Measurements from ENCODE around the gene AADACL4.
"Not testable (repeated sequence)": the region's sequence is repeated elsewhere in the genome, so short reads cannot be mapped to it uniquely, and the experiment has no call there.

AADACL4 gene

GRCh38 chr1:12676122-12676521 lies 32.2 kb downstream of the AADACL4 start:
- H3K27me3 Mint-ChIP-seq, result peaks cover 36 to 54% of the 10 kb centered on the region in 2 donors
- H3K27ac Mint-ChIP-seq; DNase-seq; H3K36me3 Mint-ChIP-seq; H3K4me1 Mint-ChIP-seq; ATAC-seq (replicated peaks); H3K9me3 Mint-ChIP-seq; H3K4me3 Mint-ChIP-seq: not testable (repeated sequence)

GRCh38 chr1:12677565-12677964 lies 33.7 kb downstream of the AADACL4 start:
- peaks cover 22 to 41% of the 10 kb centered on the region in 2 donors for H3K27me3 Mint-ChIP-seq

GRCh38 chr1:12678350-12678749 lies 34.5 kb downstream of the AADACL4 start:
- DNase-seq (no peak), ATAC-seq (replicated peaks) (peak; percentile 34 to 58)
- peaks cover 23 to 44% of the 10 kb centered on the region in 2 donors for H3K27me3 Mint-ChIP-seq
- peaks cover 0 to 6% of the 10 kb centered on the region in 2 donors for H3K9me3 Mint-ChIP-seq
- H3K27ac Mint-ChIP-seq, result no peak overlapping the region
- no peaks in the 10 kb centered on the region for H3K4me1 Mint-ChIP-seq
- no peaks in the 10 kb centered on the region for H3K36me3 Mint-ChIP-seq
- H3K4me3 Mint-ChIP-seq, result no peak overlapping the region

More at GRCh38 chr1:12677565-12677964, 33.7 kb downstream of the AADACL4 start:
- DNase-seq, result no peak
- Mint-ChIP-seq H3K27ac (no peak overlapping the region), H3K4me3 (no peak overlapping the region), H3K9me3 (peaks cover 0 to 6% of the 10 kb centered on the region in 2 donors), H3K36me3 (no peaks in the 10 kb centered on the region), H3K4me1 (no peaks in the 10 kb centered on the region)
- ATAC-seq (replicated peaks), result no peak

DNA sequence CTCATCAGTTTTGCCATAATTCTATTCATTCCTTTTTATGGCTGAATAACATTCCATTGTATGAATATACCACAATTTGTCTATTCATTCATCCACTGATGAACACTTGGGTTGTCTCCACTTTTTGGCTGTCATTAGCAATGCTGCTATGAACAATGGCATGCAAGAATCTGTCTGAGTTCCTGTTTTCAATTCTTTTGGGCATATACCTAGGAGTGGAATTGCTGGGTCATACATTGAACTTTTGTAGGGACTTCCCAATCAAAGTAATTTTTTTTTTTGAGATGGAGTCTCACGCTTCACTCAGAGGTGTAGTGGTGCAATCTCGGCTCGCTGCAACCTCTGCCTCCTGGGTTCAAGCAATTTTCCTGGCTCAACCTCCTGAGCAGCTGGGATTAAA lies 34.9 kb downstream of the AADACL4 start:
- no peaks in the 10 kb centered on the region for H3K4me1 Mint-ChIP-seq
- peaks cover 0 to 6% of the 10 kb centered on the region in 2 donors for H3K9me3 Mint-ChIP-seq
- DNase-seq (no peak), ATAC-seq (replicated peaks) (peak; percentile 57 to 77)
- H3K27me3 Mint-ChIP-seq, result peaks cover 24 to 46% of the 10 kb centered on the region in 2 donors
- H3K36me3 Mint-ChIP-seq, result no peaks in the 10 kb centered on the region
- no peak overlapping the region for H3K4me3 Mint-ChIP-seq
- H3K27ac Mint-ChIP-seq, result no peak overlapping the region

GRCh38 chr1:12690156-12690555 lies 46.3 kb downstream of the AADACL4 start:
- H3K27me3 Mint-ChIP-seq, result peaks cover 6 to 13% of the 10 kb centered on the region in 2 donors
- ATAC-seq (replicated peaks), result no peak
- no peak overlapping the region for H3K27ac Mint-ChIP-seq
- no peak overlapping the region for H3K4me3 Mint-ChIP-seq
- H3K9me3 Mint-ChIP-seq, result no peaks in the 10 kb centered on the region
- no peaks in the 10 kb centered on the region for H3K36me3 Mint-ChIP-seq
- no peak for DNase-seq
- no peaks in the 10 kb centered on the region for H3K4me1 Mint-ChIP-seq

DNA sequence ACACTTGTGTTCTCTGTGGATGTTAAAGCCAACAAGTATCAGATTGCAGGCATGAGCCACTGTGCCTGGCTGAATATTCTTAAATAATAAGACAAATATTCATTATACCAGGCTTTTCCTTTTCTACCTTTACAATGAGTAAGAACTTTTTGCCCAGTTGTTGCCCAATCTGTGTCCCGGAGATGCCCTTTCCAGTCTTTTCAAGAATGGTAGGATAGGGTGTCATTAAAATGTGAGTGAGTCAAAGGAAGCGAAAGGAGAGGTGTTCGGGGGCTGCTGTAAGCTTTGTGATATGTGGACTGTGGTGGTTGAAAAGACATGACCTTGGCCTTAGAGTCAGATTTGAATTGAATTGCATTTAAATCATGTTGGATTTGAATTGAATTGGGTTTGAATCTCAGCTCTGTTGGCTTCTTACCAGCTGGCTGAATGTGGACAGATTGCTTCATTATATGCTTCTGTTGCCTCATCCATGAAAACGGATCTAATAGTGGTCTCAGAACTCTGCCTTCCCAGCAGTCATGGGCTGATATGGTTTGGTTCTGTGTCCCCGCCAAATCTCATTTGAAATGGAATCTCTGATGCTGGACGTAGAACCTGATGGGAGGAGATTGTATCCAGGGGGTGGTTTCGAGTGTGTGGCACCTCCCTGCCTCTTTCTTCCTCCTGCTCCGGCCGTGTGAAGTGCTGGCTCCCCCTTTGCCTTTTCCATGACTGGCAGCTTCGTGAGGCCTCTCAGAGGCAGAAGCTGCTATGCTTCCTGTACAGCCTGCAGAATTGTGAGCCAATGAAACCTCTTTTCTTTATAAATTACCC lies 49.3 kb downstream of the AADACL4 start:
- DNase-seq (no peak), ATAC-seq (replicated peaks) (no peak)
- H3K4me1 Mint-ChIP-seq, result no peaks in the 10 kb centered on the region
- no peak overlapping the region for H3K4me3 Mint-ChIP-seq
- H3K27me3 Mint-ChIP-seq, result peaks cover 4 to 20% of the 10 kb centered on the region in 2 donors
- no peak overlapping the region for H3K27ac Mint-ChIP-seq
- H3K9me3 Mint-ChIP-seq, result no peaks in the 10 kb centered on the region
- no peaks in the 10 kb centered on the region for H3K36me3 Mint-ChIP-seq

DNA sequence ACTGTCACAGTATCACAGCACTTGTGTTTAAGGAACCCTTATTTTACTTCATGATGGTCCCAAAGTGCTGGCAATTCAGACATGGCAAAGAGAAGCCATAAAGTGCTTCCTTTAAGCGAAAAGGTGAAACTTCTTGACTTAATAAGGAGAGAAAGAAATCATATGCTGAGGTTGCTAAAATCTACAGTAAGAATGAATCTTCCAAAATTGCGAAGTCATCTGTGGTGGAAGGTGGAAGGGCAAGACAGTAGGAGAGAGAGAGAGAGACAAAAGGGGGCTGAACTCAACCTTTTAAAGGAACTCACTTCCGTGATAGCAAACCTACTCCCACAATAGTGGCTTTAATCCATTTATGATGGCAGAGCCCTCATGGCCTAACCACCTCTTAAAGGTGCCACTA lies 52.8 kb downstream of the AADACL4 start:
- DNase-seq (no peak), ATAC-seq (replicated peaks) (no peak)
- peaks cover 0 to 1% of the 10 kb centered on the region in 2 donors for H3K9me3 Mint-ChIP-seq
- no peak overlapping the region for H3K4me3 Mint-ChIP-seq
- H3K4me1 Mint-ChIP-seq, result no peaks in the 10 kb centered on the region
- H3K27me3 Mint-ChIP-seq, result peaks cover 20 to 28% of the 10 kb centered on the region in 2 donors
- H3K27ac Mint-ChIP-seq, result no peak overlapping the region
- no peaks in the 10 kb centered on the region for H3K36me3 Mint-ChIP-seq

GRCh38 chr1:12697397-12697796 lies 53.5 kb downstream of the AADACL4 start:
- no peaks in the 10 kb centered on the region for H3K36me3 Mint-ChIP-seq
- no peak overlapping the region for H3K4me3 Mint-ChIP-seq
- peaks cover 20 to 28% of the 10 kb centered on the region in 2 donors for H3K27me3 Mint-ChIP-seq
- no peak overlapping the region for H3K27ac Mint-ChIP-seq
- H3K9me3 Mint-ChIP-seq, result peaks cover 0 to 1% of the 10 kb centered on the region in 2 donors
- H3K4me1 Mint-ChIP-seq, result no peaks in the 10 kb centered on the region
- no peak for DNase-seq
- ATAC-seq (replicated peaks), result no peak

- H3K27me3 Mint-ChIP-seq, result peaks cover 13 to 15% of the 10 kb centered on the region in 2 donors
- H3K4me3 Mint-ChIP-seq, result no peak overlapping the region
- ATAC-seq (replicated peaks), result no peak
- H3K4me1 Mint-ChIP-seq, result no peaks in the 10 kb centered on the region
- H3K9me3 Mint-ChIP-seq, result peaks cover 13 to 19% of the 10 kb centered on the region in 2 donors
- H3K27ac Mint-ChIP-seq, result no peak overlapping the region
- DNase-seq, result no peak
- peaks cover 0 to 3% of the 10 kb centered on the region in 2 donors for H3K36me3 Mint-ChIP-seq
Measured at GRCh38 chr1:12703821-12704451, 60.1 kb downstream of the AADACL4 start.

DNA sequence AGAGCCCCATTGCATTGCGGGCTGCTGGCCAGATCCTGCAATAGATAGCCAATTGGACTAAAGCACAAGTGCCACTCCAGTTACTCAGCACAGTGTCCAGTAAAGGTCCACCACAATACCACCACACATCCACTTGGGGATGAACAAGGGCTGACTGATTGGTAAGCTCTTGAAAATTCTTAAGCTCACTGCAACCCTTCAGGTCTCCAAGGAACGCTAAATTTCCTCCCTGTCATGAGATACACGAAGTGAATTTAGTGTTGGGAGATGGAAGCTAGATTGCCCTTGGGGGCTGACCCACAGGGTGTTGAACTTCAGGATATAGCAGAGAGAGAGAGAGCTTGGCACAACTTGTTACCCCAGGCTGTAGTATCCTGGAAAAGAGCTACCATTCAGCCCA lies 62.2 kb downstream of the AADACL4 start:
- Mint-ChIP-seq H3K4me1 (no peaks in the 10 kb centered on the region), H3K36me3 (peaks cover 0 to 3% of the 10 kb centered on the region in 2 donors), H3K27me3 (peaks cover 0 to 9% of the 10 kb centered on the region in 2 donors), H3K9me3 (peaks cover 11 to 19% of the 10 kb centered on the region in 2 donors), H3K4me3 (no peak overlapping the region), H3K27ac (no peak overlapping the region)
- ATAC-seq (replicated peaks) (no peak), DNase-seq (no peak)

- peaks cover 3 to 9% of the 10 kb centered on the region in 2 donors for H3K9me3 Mint-ChIP-seq
- no peak overlapping the region for H3K27ac Mint-ChIP-seq
- H3K4me3 Mint-ChIP-seq, result no peak overlapping the region
- H3K4me1 Mint-ChIP-seq, result no peaks in the 10 kb centered on the region
- ATAC-seq (replicated peaks) (no peak), DNase-seq (no peak)
- H3K27me3 Mint-ChIP-seq, result peaks cover under 1 to 18% of the 10 kb centered on the region in 2 donors
- H3K36me3 Mint-ChIP-seq, result no peaks in the 10 kb centered on the region
Measured at GRCh38 chr1:12708396-12709090, 64.7 kb downstream of the AADACL4 start.

GRCh38 chr1:12709091-12709491 lies 65.2 kb downstream of the AADACL4 start:
- DNase-seq (no peak), ATAC-seq (replicated peaks) (no peak)
- Mint-ChIP-seq H3K27ac (no peak overlapping the region), H3K9me3 (peaks cover under 1 to 6% of the 10 kb centered on the region in 2 donors), H3K27me3 (peaks cover 6 to 24% of the 10 kb centered on the region in 2 donors), H3K36me3 (no peaks in the 10 kb centered on the region), H3K4me3 (no peak overlapping the region), H3K4me1 (no peaks in the 10 kb centered on the region)

- DNase-seq (no peak), ATAC-seq (replicated peaks) (no peak)
- Mint-ChIP-seq H3K9me3 (peaks cover 0 to 4% of the 10 kb centered on the region in 2 donors), H3K4me1 (no peaks in the 10 kb centered on the region), H3K27me3 (peaks cover 6 to 24% of the 10 kb centered on the region in 2 donors), H3K4me3 (no peak overlapping the region), H3K36me3 (no peaks in the 10 kb centered on the region), H3K27ac (no peak overlapping the region)
Measured at GRCh38 chr1:12709696-12710095, 65.8 kb downstream of the AADACL4 start.

GRCh38 chr1:12711536-12711935 lies 67.7 kb downstream of the AADACL4 start:
- Mint-ChIP-seq H3K9me3 (no peaks in the 10 kb centered on the region), H3K27me3 (peaks cover 6 to 24% of the 10 kb centered on the region in 2 donors), H3K36me3 (no peaks in the 10 kb centered on the region), H3K27ac (no peak overlapping the region), H3K4me1 (no peaks in the 10 kb centered on the region), H3K4me3 (no peak overlapping the region)
- DNase-seq, result no peak
- ATAC-seq (replicated peaks), result no peak

Data from stimulated activated naive B cell treated with anti-CD40 and anti-IgM and Interleukin-4, amounts not matched to agents 10 μg/mL and 1 μg/mL and 100 μg/mL, for 72 hours (primary cell).